ENCODE measurements around the gene LNPEP.
A peak's percentile ranks its signal among the peaks of the same experiment; 100 is the strongest.

Gene LNPEP
- total RNA-seq: 270 to 292 (median 279) reads per million in 3 donors

DNA sequence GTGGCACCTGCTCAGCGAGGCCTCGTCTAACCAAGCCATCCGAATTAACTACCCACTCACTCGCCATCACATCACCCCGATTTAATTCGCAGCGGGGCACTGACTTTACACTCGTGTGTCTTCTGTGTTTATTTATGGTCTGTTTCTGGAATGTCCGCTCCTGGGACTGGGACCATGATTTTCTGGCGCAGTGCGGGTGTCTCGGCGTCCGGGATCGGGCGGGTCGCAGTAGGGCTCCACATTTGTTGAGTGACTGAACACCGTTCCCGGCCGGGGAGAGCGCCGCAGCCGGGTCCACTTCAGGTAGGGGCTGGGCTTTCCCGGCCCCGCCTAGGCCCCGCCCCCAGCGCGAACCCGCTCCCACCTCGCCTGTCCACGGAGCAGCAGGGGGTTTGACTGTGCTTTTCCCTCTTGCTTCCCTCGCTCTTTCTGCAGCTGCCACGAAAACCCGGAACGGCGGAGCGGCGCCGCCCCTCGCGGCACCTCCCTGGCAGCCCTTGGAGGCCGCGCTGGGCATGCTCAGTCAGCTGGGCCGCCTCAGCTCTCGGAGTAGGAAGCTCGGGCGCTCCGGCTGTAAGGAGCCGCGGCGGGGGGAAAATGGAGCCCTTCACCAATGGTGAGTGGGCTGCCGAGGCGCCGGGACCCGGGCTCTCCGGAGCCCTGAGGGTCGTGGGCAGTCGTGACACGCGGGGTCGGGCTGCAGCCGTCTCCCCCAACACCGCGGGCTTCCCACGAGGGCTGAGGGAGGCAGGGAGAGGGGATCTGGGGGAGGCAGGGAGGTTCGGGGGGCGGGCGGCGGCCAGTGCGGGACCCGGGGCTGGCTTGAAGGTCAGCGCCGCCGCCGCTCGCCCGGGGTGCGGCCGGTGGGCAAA lies at the start of gene LNPEP:
Gene LNPEP, plus strand, starts transcription at position 522 of the 872 bp plus-strand sequence. Its CDS starts 76 bp downstream, at position 598.
- Histone ChIP-seq H3K4me3 (ENCODE audit: insufficient read depth, low read depth, low read length, poor library complexity, severe bottlenecking) (peak within 1 kb of the TSS; percentile 92), H3K27me3 (replicated peaks; ENCODE audit: control insufficient read depth, insufficient read depth, low read length, poor library complexity, severe bottlenecking) (no peaks in the 10 kb centered on the region), H3K36me3 (ENCODE audit: control insufficient read depth, insufficient read depth, low read length) (no peaks in the 10 kb centered on the region), H3K9me3 (ENCODE audit: control insufficient read depth, low read length) (no peaks in the 10 kb centered on the region), H3K4me1 (ENCODE audit: control insufficient read depth, insufficient read depth, low read length, poor library complexity, severe bottlenecking) (peaks cover 31% of the 10 kb centered on the region), H3K27ac (ENCODE audit: insufficient read depth, low read length, poor library complexity, severe bottlenecking) (peak within 1 kb of the TSS; percentile 93)
- peak; percentile 92 to 94 (median 92) for DNase-seq

DNA sequence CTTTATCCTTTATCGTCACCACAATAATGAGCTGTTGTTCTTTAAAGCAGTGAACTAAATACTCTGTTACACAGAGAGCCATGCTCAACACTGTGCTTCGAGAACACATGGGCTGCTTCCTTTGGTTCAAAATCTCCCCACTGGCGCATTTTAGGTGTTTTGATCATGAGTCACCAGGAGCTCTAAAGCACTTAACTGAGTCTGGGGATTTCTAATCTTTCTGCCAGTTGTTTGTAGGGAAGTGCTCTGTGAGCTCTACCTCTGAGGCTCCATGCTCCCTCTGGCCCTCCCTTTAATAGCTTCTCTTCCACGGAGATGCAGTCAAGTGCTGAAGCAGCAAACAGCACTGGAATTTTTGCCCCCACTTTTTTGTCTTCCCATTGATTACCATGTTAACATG lies 42.5 kb upstream of the LNPEP start:
- H3K27ac ChIP-seq (ENCODE audit: insufficient read depth, low read length, poor library complexity, severe bottlenecking): no peak overlapping the region
- H3K4me1 ChIP-seq (ENCODE audit: control insufficient read depth, insufficient read depth, low read length, poor library complexity, severe bottlenecking): peaks cover 18% of the 10 kb centered on the region
- peaks cover 67% of the 10 kb centered on the region for H3K36me3 ChIP-seq (ENCODE audit: control insufficient read depth, insufficient read depth, low read length)
- no peak overlapping the region for H3K4me3 ChIP-seq (ENCODE audit: insufficient read depth, low read depth, low read length, poor library complexity, severe bottlenecking)
- DNase-seq: no peak
- no peaks in the 10 kb centered on the region for H3K9me3 ChIP-seq (ENCODE audit: control insufficient read depth, low read length)
- no peaks in the 10 kb centered on the region for H3K27me3 ChIP-seq (replicated peaks; ENCODE audit: control insufficient read depth, insufficient read depth, low read length, poor library complexity, severe bottlenecking)

GRCh38 chr5:96896276-96896675 lies 39.6 kb upstream of the LNPEP start:
- no peaks in the 10 kb centered on the region for H3K9me3 ChIP-seq (ENCODE audit: control insufficient read depth, low read length)
- H3K4me3 ChIP-seq (ENCODE audit: insufficient read depth, low read depth, low read length, poor library complexity, severe bottlenecking): peak overlapping the region; percentile 29
- H3K36me3 ChIP-seq (ENCODE audit: control insufficient read depth, insufficient read depth, low read length): peaks cover 62% of the 10 kb centered on the region
- H3K27ac ChIP-seq (ENCODE audit: insufficient read depth, low read length, poor library complexity, severe bottlenecking): peak overlapping the region; percentile 66
- peaks cover 18% of the 10 kb centered on the region for H3K4me1 ChIP-seq (ENCODE audit: control insufficient read depth, insufficient read depth, low read length, poor library complexity, severe bottlenecking)
- no peaks in the 10 kb centered on the region for H3K27me3 ChIP-seq (replicated peaks; ENCODE audit: control insufficient read depth, insufficient read depth, low read length, poor library complexity, severe bottlenecking)
- no peak for DNase-seq

DNA sequence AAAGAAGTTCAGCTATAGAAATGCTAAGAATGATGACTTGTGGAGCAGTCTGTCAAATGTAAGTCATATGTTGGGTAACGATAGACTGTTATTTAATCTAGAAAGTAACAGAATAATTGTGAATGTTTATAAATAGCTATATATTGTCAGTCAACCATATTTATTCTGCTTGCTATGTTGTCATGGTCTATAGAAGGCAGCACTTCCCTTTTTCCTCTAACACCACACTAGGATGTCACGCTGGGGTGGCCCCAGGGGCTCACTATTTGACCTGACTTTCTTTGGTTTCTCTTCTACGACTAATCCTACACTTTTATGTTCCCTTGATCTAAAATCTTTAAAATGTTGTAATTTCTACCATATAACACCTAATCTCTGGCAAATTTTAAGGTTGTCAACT lies 39.1 kb upstream of the LNPEP start:
- Histone ChIP-seq H3K4me1 (ENCODE audit: control insufficient read depth, insufficient read depth, low read length, poor library complexity, severe bottlenecking) (peaks cover 18% of the 10 kb centered on the region), H3K36me3 (ENCODE audit: control insufficient read depth, insufficient read depth, low read length) (peaks cover 67% of the 10 kb centered on the region), H3K9me3 (ENCODE audit: control insufficient read depth, low read length) (no peaks in the 10 kb centered on the region), H3K27ac (ENCODE audit: insufficient read depth, low read length, poor library complexity, severe bottlenecking) (peak overlapping the region; percentile 66), H3K4me3 (ENCODE audit: insufficient read depth, low read depth, low read length, poor library complexity, severe bottlenecking) (peak overlapping the region; percentile 29), H3K27me3 (replicated peaks; ENCODE audit: control insufficient read depth, insufficient read depth, low read length, poor library complexity, severe bottlenecking) (no peaks in the 10 kb centered on the region)
- DNase-seq: no peak

DNA sequence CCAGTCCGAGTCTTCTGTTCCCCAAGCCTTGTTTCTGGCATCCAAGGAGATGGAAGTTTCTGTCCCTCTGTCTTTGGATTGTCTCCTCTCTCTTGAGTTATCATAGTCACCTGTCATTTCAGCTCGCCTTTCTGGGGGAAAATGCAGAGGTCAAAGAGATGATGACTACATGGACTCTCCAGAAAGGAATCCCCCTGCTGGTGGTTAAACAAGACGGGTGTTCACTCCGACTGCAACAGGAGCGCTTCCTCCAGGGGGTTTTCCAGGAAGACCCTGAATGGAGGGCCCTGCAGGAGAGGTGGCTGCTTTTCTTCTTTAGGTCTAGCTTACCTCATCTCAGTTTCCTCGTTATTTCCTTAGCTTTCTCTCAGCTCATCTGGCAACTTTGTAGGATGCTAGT lies 34.5 kb upstream of the LNPEP start:
- no peak for DNase-seq
- peaks cover 5% of the 10 kb centered on the region for H3K4me1 ChIP-seq (ENCODE audit: control insufficient read depth, insufficient read depth, low read length, poor library complexity, severe bottlenecking)
- H3K27me3 ChIP-seq (replicated peaks; ENCODE audit: control insufficient read depth, insufficient read depth, low read length, poor library complexity, severe bottlenecking): no peaks in the 10 kb centered on the region
- H3K27ac ChIP-seq (ENCODE audit: insufficient read depth, low read length, poor library complexity, severe bottlenecking): no peak overlapping the region
- no peak overlapping the region for H3K4me3 ChIP-seq (ENCODE audit: insufficient read depth, low read depth, low read length, poor library complexity, severe bottlenecking)
- H3K9me3 ChIP-seq (ENCODE audit: control insufficient read depth, low read length): no peaks in the 10 kb centered on the region
- H3K36me3 ChIP-seq (ENCODE audit: control insufficient read depth, insufficient read depth, low read length): peaks cover 74% of the 10 kb centered on the region

- Histone ChIP-seq H3K27ac (ENCODE audit: insufficient read depth, low read length, poor library complexity, severe bottlenecking) (no peak overlapping the region), H3K27me3 (replicated peaks; ENCODE audit: control insufficient read depth, insufficient read depth, low read length, poor library complexity, severe bottlenecking) (no peaks in the 10 kb centered on the region), H3K36me3 (ENCODE audit: control insufficient read depth, insufficient read depth, low read length) (peaks cover 74% of the 10 kb centered on the region), H3K4me1 (ENCODE audit: control insufficient read depth, insufficient read depth, low read length, poor library complexity, severe bottlenecking) (peaks cover 2% of the 10 kb centered on the region), H3K9me3 (ENCODE audit: control insufficient read depth, low read length) (no peaks in the 10 kb centered on the region), H3K4me3 (ENCODE audit: insufficient read depth, low read depth, low read length, poor library complexity, severe bottlenecking) (no peak overlapping the region)
- DNase-seq: no peak
These were observed 34.0 kb upstream of the LNPEP start for GRCh38 chr5:96901841-96902240.

DNA sequence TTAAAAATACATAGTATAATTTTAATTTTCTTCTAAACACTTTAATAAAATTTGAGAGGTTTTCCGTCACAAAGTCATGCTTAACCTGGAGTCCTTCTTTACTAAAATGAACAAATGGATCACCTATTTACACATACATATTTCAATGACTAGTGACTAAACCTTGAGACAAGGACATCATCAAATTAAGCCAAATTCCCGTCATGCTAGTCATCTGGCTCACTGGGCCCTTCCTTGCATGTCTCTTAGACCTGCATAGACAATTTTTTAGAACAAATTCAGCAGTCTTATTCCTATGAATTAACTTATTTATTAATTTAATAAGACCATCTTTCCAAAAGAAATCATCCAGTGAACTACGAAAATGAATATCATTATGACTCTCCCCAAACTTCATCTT lies 33.0 kb upstream of the LNPEP start:
- H3K4me1 ChIP-seq (ENCODE audit: control insufficient read depth, insufficient read depth, low read length, poor library complexity, severe bottlenecking): no peaks in the 10 kb centered on the region
- no peak for DNase-seq
- no peaks in the 10 kb centered on the region for H3K9me3 ChIP-seq (ENCODE audit: control insufficient read depth, low read length)
- H3K27me3 ChIP-seq (replicated peaks; ENCODE audit: control insufficient read depth, insufficient read depth, low read length, poor library complexity, severe bottlenecking): no peaks in the 10 kb centered on the region
- H3K36me3 ChIP-seq (ENCODE audit: control insufficient read depth, insufficient read depth, low read length): peaks cover 70% of the 10 kb centered on the region
- no peak overlapping the region for H3K27ac ChIP-seq (ENCODE audit: insufficient read depth, low read length, poor library complexity, severe bottlenecking)
- no peak overlapping the region for H3K4me3 ChIP-seq (ENCODE audit: insufficient read depth, low read depth, low read length, poor library complexity, severe bottlenecking)

DNA sequence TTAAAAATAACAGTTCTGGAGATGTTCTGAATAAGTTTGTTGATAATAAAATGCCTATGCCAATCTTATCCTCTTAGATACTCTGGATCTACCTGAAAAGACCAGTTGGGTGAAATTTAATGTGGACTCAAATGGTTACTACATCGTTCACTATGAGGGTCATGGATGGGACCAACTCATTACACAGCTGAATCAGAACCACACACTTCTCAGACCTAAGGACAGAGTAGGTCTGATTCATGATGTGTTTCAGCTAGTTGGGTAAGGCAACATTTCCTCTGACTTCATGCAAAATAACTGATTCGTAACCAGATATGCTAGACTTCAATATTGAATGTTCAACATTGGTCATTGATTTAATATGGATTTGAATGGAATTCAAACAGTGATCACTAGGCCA lies 32.6 kb upstream of the LNPEP start:
- H3K4me1 ChIP-seq (ENCODE audit: control insufficient read depth, insufficient read depth, low read length, poor library complexity, severe bottlenecking): no peaks in the 10 kb centered on the region
- no peaks in the 10 kb centered on the region for H3K27me3 ChIP-seq (replicated peaks; ENCODE audit: control insufficient read depth, insufficient read depth, low read length, poor library complexity, severe bottlenecking)
- no peak overlapping the region for H3K4me3 ChIP-seq (ENCODE audit: insufficient read depth, low read depth, low read length, poor library complexity, severe bottlenecking)
- H3K36me3 ChIP-seq (ENCODE audit: control insufficient read depth, insufficient read depth, low read length): peaks cover 70% of the 10 kb centered on the region
- DNase-seq: no peak
- H3K9me3 ChIP-seq (ENCODE audit: control insufficient read depth, low read length): no peaks in the 10 kb centered on the region
- H3K27ac ChIP-seq (ENCODE audit: insufficient read depth, low read length, poor library complexity, severe bottlenecking): no peak overlapping the region

- Histone ChIP-seq H3K27ac (ENCODE audit: insufficient read depth, low read length, poor library complexity, severe bottlenecking) (no peak overlapping the region), H3K4me1 (ENCODE audit: control insufficient read depth, insufficient read depth, low read length, poor library complexity, severe bottlenecking) (no peaks in the 10 kb centered on the region), H3K36me3 (ENCODE audit: control insufficient read depth, insufficient read depth, low read length) (peaks cover 70% of the 10 kb centered on the region), H3K9me3 (ENCODE audit: control insufficient read depth, low read length) (no peaks in the 10 kb centered on the region), H3K27me3 (replicated peaks; ENCODE audit: control insufficient read depth, insufficient read depth, low read length, poor library complexity, severe bottlenecking) (no peaks in the 10 kb centered on the region), H3K4me3 (ENCODE audit: insufficient read depth, low read depth, low read length, poor library complexity, severe bottlenecking) (no peak overlapping the region)
- no peak for DNase-seq
These were observed 31.6 kb upstream of the LNPEP start for GRCh38 chr5:96904054-96904931.

- H3K27ac ChIP-seq (ENCODE audit: insufficient read depth, low read length, poor library complexity, severe bottlenecking): no peak overlapping the region
- H3K9me3 ChIP-seq (ENCODE audit: control insufficient read depth, low read length): no peaks in the 10 kb centered on the region
- peaks cover 68% of the 10 kb centered on the region for H3K36me3 ChIP-seq (ENCODE audit: control insufficient read depth, insufficient read depth, low read length)
- H3K27me3 ChIP-seq (replicated peaks; ENCODE audit: control insufficient read depth, insufficient read depth, low read length, poor library complexity, severe bottlenecking): no peaks in the 10 kb centered on the region
- no peak for DNase-seq
- H3K4me1 ChIP-seq (ENCODE audit: control insufficient read depth, insufficient read depth, low read length, poor library complexity, severe bottlenecking): no peaks in the 10 kb centered on the region
- H3K4me3 ChIP-seq (ENCODE audit: insufficient read depth, low read depth, low read length, poor library complexity, severe bottlenecking): no peak overlapping the region
These were observed 30.0 kb upstream of the LNPEP start for GRCh38 chr5:96905864-96906263.
